A673 (cell line): ENCODE results near the gene SSTR4.

Experiments used
- CTCF ChIP-seq: fragments of 300-800, 200-600 bp; sonication (generic); conservative IDR thresholded peaks from 2 replicates; pipeline ENCODE4 v1.5.1; 2017; ENCODE audit warnings: low read depth, mild to moderate bottlenecking, antibody characterized with exemption, low read length, moderate library complexity, mixed read lengths
- EZH2 ChIP-seq: fragments of 200-600 bp; sonication (generic); IDR thresholded peaks from 2 replicates; pipeline ENCODE4 v1.6.1; 2017; ENCODE audit warnings: borderline replicate concordance, low read depth, mild to moderate bottlenecking, mixed read lengths, antibody characterized with exemption, low read length; ENCODE audit not compliant: poor library complexity, severe bottlenecking

GRCh38 chr20:23086931-23087411, 51.9 kb downstream of the SSTR4 start:
- TF ChIP-seq CTCF (no peak), EZH2 (no peak)
